ENCODE results near the gene CYP19A1.

The CYP19A1 gene

DNA sequence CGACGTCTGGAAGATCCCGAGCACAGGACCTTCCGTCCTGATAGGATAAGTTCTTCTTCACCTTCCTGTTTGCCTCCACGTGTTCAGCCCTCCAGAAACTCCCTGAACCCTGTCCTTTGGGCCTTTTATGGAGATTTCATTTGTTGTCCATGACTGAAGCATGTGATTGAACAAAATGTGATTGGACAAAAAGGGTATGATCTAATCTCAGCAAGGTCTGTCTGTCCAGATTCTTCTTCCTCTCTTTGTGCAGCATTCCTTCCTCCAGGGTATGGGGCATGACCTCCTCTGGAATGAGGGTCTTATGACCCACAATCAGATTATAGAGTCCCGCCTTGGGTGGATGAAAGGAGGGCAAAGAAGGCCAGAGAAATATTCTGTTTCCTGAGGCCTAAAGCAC lies at the start of gene CYP19A1:
Gene CYP19A1 (minus strand): TSS at position 101 of the 400 bp plus-strand sequence. CDS start 95,684 bp downstream, outside the sequence.
- no peak for DNase-seq (ENCODE audit: low read depth)

GRCh38 chr15:51387699-51388041 lies 49.3 kb upstream of the CYP19A1 start:
- no peak for DNase-seq (ENCODE audit: low read depth)

DNA sequence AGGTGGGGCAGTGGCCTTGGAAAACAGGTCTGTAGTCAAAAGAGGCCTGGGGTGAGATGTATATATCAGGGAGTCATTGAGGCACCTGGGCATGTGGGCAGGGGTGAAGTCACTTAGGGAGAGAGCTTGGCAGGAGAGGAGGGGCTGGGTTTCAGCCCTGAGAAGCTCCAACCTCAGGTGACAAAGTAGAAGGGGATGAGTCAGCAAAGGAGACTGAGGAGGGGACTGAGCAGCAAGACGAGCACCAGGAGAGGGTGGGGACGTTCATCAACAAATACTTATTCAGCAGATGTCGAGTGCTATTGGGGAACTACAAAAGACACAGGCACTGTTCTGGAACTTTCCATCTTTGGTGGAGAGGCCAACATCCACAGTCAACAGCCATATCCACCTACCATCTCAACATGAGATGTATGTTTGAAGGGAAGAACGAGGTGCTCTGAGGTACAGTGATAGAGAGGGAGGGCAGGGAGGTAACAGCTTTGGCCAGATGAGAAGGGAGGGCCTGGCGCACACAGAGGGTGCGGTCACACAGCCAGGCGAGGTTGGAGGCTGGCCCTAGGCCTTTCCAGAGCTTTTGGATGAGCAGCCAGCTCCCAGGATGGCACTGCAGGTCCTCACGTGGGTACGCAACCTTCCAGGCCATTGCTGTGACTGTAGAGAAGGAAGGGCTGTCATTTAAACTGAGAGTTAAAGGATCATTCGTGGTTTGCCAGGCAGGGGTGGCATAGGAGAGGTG lies 48.7 kb upstream of the CYP19A1 start:
- no peak for DNase-seq (ENCODE audit: low read depth)

DNA sequence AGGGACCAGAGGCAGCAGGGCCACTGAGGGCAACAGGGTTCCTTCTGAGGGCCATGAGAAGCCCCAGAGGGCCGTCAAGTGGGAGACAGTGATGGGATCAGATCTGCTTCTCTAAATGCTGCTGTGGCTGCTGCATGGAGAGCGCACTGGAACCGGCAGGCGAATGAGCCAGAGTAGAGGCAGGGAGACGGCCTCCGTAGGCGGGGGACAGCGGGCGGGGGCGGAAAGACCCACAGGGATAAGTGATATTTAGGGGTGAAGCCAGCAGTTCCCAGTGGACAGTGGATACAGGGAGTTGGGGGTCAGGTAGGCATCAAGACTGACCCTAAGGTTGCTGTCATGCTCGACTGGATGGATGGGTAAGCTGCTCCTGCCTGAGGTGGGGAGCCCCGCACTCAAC lies 48.1 kb upstream of the CYP19A1 start:
- no peak for DNase-seq (ENCODE audit: low read depth)

- no peak for DNase-seq (ENCODE audit: low read depth)
Measured at GRCh38 chr15:51386029-51386428, 47.6 kb upstream of the CYP19A1 start.

- no peak for DNase-seq (ENCODE audit: low read depth)
Measured at GRCh38 chr15:51382787-51383186, 44.4 kb upstream of the CYP19A1 start.

- DNase-seq (ENCODE audit: low read depth): no peak
Measured at GRCh38 chr15:51380999-51381806, 42.8 kb upstream of the CYP19A1 start.

DNA sequence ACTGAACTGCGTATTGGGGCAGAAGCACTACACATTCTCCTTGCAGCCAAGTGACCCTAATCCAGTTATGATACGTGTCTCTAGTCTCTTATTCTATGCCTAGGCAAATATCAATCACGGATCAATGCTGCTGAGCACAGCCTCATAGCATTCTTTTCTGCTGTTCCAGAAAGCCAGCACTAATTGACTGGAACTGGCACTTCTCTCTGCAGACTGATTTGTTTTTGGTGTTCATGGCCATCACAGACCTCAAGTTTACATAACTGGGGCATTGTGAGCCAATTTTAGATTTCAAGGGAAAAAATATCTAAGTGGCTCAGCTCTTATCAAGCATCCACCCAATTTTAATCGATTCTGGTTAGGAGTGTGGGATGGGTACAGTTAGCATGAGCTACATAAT lies 41.0 kb upstream of the CYP19A1 start:
- no peak for DNase-seq (ENCODE audit: low read depth)

DNA sequence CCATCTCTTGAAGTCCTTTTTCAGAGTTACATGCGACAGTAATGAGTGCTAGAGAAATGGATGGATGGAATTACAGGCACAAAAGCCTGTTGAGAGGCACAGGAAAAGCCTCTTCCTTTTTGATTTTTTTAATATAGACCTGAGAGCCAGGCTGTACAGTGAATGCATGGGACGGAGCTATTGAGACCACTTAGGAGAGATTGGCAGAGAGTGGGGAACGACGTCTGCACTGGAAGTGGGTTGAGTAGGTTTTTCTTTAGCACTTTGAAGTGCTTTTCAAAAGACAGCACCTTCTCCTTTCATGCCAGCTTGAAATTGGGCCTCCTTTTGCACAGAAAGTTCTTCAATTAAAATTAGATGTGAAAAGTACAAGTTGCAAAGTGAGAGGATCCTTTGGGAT lies 40.0 kb upstream of the CYP19A1 start:
- no peak for DNase-seq (ENCODE audit: low read depth)

DNA sequence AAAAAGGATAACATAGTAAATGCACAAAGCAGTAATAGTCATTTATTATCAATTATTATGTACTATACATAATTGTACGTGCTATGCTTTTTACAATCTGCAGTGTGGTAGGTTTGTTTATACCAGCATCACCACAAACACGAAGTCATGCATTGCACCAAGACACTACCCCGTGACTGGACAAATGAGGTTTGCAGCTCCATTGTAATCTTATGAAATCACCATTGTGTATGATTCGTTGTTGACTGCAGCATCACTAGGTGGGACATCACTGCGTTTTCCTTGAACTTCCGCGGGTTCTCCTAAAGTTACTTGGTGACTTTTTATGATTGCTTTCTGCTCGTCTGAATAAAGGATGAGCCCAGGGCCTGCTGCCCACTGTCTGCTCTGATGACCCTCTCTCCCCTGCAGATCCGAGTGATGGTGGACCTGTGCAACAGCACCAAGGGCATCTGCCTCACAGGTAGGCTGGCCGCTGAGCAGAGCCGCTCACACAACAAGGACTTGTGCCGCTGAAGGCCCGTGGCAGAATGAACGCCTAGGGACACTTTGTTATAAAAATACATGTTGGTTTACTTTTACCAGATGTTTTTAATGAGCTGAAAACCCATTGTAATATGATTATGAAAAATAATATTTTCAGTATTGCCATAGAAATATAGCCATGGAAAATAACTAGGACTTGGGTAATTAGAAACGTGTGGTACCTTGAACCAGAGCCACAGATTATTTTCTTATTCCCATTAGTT lies 38.8 kb upstream of the CYP19A1 start:
- DNase-seq (ENCODE audit: low read depth): no peak

GRCh38 chr15:51375966-51376640 lies 37.7 kb upstream of the CYP19A1 start:
- DNase-seq (ENCODE audit: low read depth): no peak

GRCh38 chr15:51374131-51374530 lies 35.7 kb upstream of the CYP19A1 start:
- DNase-seq (ENCODE audit: low read depth): no peak

GRCh38 chr15:51371266-51371665 lies 32.9 kb upstream of the CYP19A1 start:
- DNase-seq (ENCODE audit: low read depth): no peak

GRCh38 chr15:51369451-51369761 lies 31.0 kb upstream of the CYP19A1 start:
- DNase-seq (ENCODE audit: low read depth): no peak

DNA sequence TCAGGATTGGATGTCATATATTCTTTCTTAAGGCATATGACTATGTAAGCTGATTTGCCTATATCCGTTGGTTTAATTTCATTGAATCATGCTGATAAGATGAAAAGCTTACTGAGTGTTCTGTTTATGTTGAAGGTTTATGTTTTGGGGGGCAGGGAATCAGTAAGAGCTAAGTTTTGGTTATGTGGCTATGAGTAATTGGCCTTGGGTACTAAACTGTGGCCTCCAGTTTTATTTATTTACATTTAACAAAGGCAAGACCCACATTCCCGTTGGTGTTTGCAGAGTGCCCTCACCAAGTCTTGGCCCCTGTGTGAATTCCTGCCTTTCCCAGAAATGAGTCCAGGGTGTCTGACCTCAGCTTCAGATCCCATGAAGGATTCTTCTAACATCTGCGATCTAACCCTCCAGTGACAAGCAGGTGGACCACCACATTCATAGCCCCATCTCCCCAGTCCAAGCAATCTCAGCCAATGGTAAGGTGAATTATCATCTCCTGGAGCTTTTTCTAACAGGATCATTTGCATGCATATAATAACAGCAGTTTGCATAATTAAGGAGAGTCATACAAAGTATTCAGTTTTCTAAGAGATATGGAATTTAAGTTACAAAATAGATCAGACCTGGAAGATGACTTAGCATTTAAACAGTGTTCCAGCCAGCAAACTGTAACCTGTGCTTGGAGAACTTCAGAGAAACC lies 30.5 kb upstream of the CYP19A1 start:
- DNase-seq (ENCODE audit: low read depth): no peak

DNA sequence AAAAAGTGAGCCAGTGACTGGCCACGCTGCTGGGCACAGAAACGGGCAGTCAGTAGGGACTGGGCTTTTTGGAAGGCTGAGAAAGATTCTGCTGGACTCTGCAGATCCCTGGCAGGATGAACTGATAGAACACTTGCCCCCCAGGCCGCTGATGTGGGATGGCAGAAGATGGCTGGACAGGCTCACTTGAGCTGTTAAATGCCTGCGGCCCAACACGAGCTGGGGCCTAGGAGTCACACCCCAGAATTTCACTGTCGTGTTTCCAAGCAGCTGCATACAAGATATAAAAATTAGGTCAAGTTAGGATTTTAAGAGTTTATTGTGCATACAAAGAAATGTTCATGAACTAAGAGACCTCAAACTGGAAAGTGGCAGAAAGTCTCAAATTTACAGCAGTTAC lies 29.9 kb upstream of the CYP19A1 start:
- DNase-seq (ENCODE audit: low read depth): no peak

GRCh38 chr15:51367322-51367976 lies 29.1 kb upstream of the CYP19A1 start:
- DNase-seq (ENCODE audit: low read depth): no peak

- DNase-seq (ENCODE audit: low read depth): no peak
Measured at GRCh38 chr15:51366920-51367319, 28.5 kb upstream of the CYP19A1 start.

GRCh38 chr15:51366071-51366470 lies 27.7 kb upstream of the CYP19A1 start:
- no peak for DNase-seq (ENCODE audit: low read depth)

GRCh38 chr15:51365417-51365816 lies 27.0 kb upstream of the CYP19A1 start:
- DNase-seq (ENCODE audit: low read depth): no peak

GRCh38 chr15:51363383-51363782 lies 25.0 kb upstream of the CYP19A1 start:
- no peak for DNase-seq (ENCODE audit: low read depth)
